Bronchial epithelial cell (primary cell): Measurements from ENCODE around the gene ERI3. TPM values are rescaled to one million over a fixed set of nuclear protein-coding genes. Genes with fewer than 3 reads are reported as not detected.

Source experiments
- DNase-seq: peaks from one replicate; pipeline ENCODE4 v3.0.0-alpha.2; 2010; ENCODE audit warnings: low read depth
- FAIRE-seq: peaks from 2 replicates; lab custom pipeline; 2011; peaks lifted over from hg19 to GRCh38; lab: Jason Lieb, UNC
- H3K27me3 ChIP-seq: 2 replicates; pipeline ENCODE4 v1.5.1; 2011; ENCODE audit warnings: low read length; ENCODE audit not compliant: control insufficient read depth, insufficient read depth
- H3K36me3 ChIP-seq: 2 replicates; pipeline ENCODE4 v1.5.1; 2011; ENCODE audit warnings: low read length; ENCODE audit not compliant: control insufficient read depth, insufficient read depth
- H3K4me3 ChIP-seq: 2 replicates; pipeline ENCODE4 v1.5.1; 2011; ENCODE audit warnings: mild to moderate bottlenecking, low read depth, low read length, control low read depth
- CTCF ChIP-seq: IDR thresholded peaks from 2 replicates; pipeline ENCODE4 v1.5.1; 2011; ENCODE audit warnings: mild to moderate bottlenecking, moderate library complexity, low read length, control low read depth, inconsistent platforms; ENCODE audit not compliant: insufficient read depth, severe bottlenecking
- total RNA-seq: library from RNA; depleted of rRNA; stranded (reverse); fragments of >200 nt; gene quantifications from 2 replicates; pipeline ENCODE4 v1.2.1, GENCODE V29; 2014

ERI3 gene
- total RNA-seq, 1 donor from 2014 or later = 22.1 TPM

GRCh38 chr1:44270686-44271628, 84.1 kb downstream of the ERI3 start:
- DNase-seq (no peak), FAIRE-seq (no peak)
- Histone ChIP-seq H3K27me3 (no peaks in the 10 kb centered on the region), H3K36me3 (no peaks in the 10 kb centered on the region), H3K4me3 (no peak overlapping the region)
- TF ChIP-seq CTCF = no peak

- no peak for TF ChIP-seq CTCF
- Histone ChIP-seq H3K36me3 (no peaks in the 10 kb centered on the region), H3K27me3 (no peaks in the 10 kb centered on the region), H3K4me3 (no peak overlapping the region)
- DNase-seq = no peak
- FAIRE-seq = no peak
These were observed 87.0 kb downstream of the ERI3 start for GRCh38 chr1:44268054-44268453.

- no peak for FAIRE-seq
- Histone ChIP-seq H3K27me3 (no peaks in the 10 kb centered on the region), H3K36me3 (no peaks in the 10 kb centered on the region), H3K4me3 (no peak overlapping the region)
- TF ChIP-seq CTCF = no peak
- no peak for DNase-seq
These were observed 87.6 kb downstream of the ERI3 start for GRCh38 chr1:44267438-44267837.

- no peaks in the 10 kb centered on the region for H3K27me3 ChIP-seq
- H3K4me3 ChIP-seq = no peak overlapping the region
- FAIRE-seq (no peak), DNase-seq (no peak)
- no peak for TF ChIP-seq CTCF
- H3K36me3 ChIP-seq = no peaks in the 10 kb centered on the region
These were observed 88.4 kb downstream of the ERI3 start for GRCh38 chr1:44266400-44267344.

GRCh38 chr1:44265656-44266358, 89.2 kb downstream of the ERI3 start:
- FAIRE-seq = no peak

More at GRCh38 chr1:44265656-44266358, 89.2 kb downstream of the ERI3 start:
- H3K27me3 ChIP-seq = no peaks in the 10 kb centered on the region
- no peak for TF ChIP-seq CTCF
- no peak for DNase-seq
- no peak overlapping the region for H3K4me3 ChIP-seq
- H3K36me3 ChIP-seq = no peaks in the 10 kb centered on the region
